ENCODE measurements around the gene CD74. TPM values are rescaled to one million over a fixed set of nuclear protein-coding genes. Genes with fewer than 3 reads are reported as not detected.

Gene CD74
- total RNA-seq, 1 experiment from 2014 or later, result 12.7 TPM

DNA sequence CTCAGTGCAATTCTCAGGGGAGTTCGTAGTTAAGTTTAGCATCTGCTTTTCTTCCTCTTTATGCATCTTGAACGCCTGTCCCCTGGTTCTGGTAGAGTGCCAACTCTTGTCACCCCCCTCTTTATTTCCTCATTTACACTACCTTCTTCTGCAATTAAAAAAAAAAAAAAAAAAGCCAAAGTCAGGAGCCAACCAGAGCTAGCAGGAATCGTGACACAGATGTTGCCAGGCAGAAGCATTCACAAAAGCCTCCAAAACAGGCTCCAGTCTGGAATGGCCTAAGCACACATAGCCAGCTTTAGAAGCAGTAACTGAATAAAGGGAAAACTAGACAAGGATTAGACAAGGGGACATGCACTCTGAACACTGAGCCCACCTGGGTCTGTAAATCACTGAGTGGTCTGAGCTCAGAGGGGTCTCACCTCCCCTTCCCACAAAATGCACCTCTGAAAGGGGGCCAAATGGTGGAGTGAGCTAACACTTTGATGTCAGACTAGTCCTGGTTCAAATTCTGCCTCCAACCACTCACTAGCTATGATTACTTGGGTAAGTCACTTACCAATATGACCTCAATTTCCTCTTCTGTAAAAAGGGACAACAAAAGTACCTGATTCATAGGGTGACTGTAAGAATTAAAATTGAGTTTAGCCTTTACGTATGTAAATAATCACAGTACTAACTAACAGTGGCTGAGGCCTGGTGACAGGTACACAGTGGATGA is 2.0 kb downstream of the CD74 start:
- H3K4me1 ChIP-seq (ENCODE audit: control insufficient read depth, insufficient read depth, low read length), result 0 out of 2 replicates have a peak, but pooled peaks cover 4% of the 10 kb centered on the region
- no peaks in the 10 kb centered on the region for H3K27me3 ChIP-seq (ENCODE audit: control insufficient read depth, insufficient read depth, low read length)
- DNase-seq (ENCODE audit: low read depth, low spot score) (peak; percentile 41), ATAC-seq (peak; percentile 68)
- in situ Hi-C loops (cut with HindIII; ENCODE audit: low pct_unique_long_range_greater_than_20kb, low sequenced_read_pairs), result no loop called here
- no TSS peak for BruUV-seq (replicated peaks)
- no peak overlapping the region for H3K27ac ChIP-seq (ENCODE audit: low read length)
- POLR2A ChIA-PET, result interaction anchor here (0.6 kb wide), 1 partner anchor 14 kb away, joined by 5 read pairs; no protein-coding TSS in a partner anchor
- intact Hi-C loops (cut with micrococcal nuclease; ENCODE audit: unreplicated experiment), result no loop called here
- TF ChIP-seq POLR2AphosphoS5 (IDR thresholded peaks at IDR 0.05; ENCODE audit: low read depth, low read length) (no peak), TCF7L2 (IDR thresholded peaks at IDR 0.05; ENCODE audit: low read depth, low read length) (no peak), SIN3A (IDR thresholded peaks at IDR 0.05; ENCODE audit: borderline replicate concordance, insufficient read depth, low read depth, low read length) (no peak)
- TF ChIP-seq, protein P1, sequence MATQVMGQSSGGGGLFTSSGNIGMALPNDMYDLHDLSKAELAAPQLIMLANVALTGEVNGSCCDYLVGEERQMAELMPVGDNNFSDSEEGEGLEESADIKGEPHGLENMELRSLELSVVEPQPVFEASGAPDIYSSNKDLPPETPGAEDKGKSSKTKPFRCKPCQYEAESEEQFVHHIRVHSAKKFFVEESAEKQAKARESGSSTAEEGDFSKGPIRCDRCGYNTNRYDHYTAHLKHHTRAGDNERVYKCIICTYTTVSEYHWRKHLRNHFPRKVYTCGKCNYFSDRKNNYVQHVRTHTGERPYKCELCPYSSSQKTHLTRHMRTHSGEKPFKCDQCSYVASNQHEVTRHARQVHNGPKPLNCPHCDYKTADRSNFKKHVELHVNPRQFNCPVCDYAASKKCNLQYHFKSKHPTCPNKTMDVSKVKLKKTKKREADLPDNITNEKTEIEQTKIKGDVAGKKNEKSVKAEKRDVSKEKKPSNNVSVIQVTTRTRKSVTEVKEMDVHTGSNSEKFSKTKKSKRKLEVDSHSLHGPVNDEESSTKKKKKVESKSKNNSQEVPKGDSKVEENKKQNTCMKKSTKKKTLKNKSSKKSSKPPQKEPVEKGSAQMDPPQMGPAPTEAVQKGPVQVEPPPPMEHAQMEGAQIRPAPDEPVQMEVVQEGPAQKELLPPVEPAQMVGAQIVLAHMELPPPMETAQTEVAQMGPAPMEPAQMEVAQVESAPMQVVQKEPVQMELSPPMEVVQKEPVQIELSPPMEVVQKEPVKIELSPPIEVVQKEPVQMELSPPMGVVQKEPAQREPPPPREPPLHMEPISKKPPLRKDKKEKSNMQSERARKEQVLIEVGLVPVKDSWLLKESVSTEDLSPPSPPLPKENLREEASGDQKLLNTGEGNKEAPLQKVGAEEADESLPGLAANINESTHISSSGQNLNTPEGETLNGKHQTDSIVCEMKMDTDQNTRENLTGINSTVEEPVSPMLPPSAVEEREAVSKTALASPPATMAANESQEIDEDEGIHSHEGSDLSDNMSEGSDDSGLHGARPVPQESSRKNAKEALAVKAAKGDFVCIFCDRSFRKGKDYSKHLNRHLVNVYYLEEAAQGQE (IDR thresholded peaks at IDR 0.05; ENCODE audit: insufficient read depth in 1 of 2, low read depth in 2 of 2, low read length in 1 of 2), result no peak
- CTCF ChIA-PET, result interaction anchor here (0.7 to 1.2 kb wide), 2 partner anchors 12 to 39 kb away, joined by 4 to 5 read pairs; no protein-coding TSS in a partner anchor
- no peak overlapping the region for H3K4me3 ChIP-seq (ENCODE audit: low read depth in 2 of 2, low read length in 2 of 2)
- H3K36me3 ChIP-seq (ENCODE audit: control insufficient read depth, insufficient read depth, low read length), result no peaks in the 10 kb centered on the region
- no peaks in the 10 kb centered on the region for H3K9me3 ChIP-seq (ENCODE audit: control insufficient read depth, insufficient read depth, low read depth, low read length)

DNA sequence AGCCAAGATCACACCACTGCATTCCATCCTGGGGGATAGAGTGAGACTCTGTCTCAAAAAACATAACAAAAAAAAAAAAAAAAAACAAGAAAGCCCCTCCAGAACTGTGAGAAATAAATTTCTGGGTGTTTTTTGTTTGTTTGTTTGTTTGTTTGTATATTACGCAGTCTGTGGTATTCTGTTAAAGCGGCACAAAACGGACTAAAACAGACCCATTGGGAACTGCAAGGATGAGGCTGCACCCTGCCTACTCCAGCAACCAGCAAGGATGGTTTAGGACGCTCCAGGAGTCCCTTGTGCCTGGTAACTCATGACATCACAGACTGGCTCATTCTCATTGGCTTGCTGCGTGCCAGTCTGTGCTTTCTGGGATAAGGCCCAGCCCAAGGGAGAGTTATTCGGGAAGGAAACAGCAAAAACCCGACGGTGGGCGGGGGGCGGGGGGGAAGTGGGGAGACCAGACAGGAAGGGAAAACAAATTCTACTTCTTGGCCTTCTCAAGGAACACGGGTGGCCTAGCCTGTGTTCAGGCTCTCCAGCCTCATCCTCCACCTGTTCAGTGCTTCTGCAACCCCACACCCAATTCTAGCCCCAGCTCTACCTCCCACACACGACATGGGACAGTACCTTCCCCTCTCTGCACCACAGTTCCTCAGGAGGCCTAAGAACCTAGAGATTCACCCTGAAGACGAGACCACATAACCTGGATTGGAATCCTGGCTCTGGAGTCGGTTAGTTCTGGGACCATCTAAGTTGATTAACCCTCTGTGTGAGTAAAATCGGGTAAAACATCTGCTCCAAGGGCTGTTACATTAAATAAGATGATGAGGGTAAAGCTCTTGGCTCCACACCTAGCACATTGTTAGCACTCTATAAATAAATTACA is 2.8 kb downstream of the CD74 start:
- no TSS peak for BruUV-seq (replicated peaks)
- peak; percentile 77 for DNase-seq (ENCODE audit: low read depth, low spot score)
- Histone ChIP-seq H3K27me3 (ENCODE audit: control insufficient read depth, insufficient read depth, low read length) (no peaks in the 10 kb centered on the region), H3K36me3 (ENCODE audit: control insufficient read depth, insufficient read depth, low read length) (no peaks in the 10 kb centered on the region), H3K9me3 (ENCODE audit: control insufficient read depth, insufficient read depth, low read depth, low read length) (no peaks in the 10 kb centered on the region), H3K27ac (ENCODE audit: low read length) (no peak overlapping the region), H3K4me3 (ENCODE audit: low read depth in 2 of 2, low read length in 2 of 2) (peak overlapping the region in 1 of 2 experiments; percentile 27; a peak in 1 of 4 replicates), H3K4me1 (ENCODE audit: control insufficient read depth, insufficient read depth, low read length) (0 out of 2 replicates have a peak, but pooled peaks cover 4% of the 10 kb centered on the region)
- intact Hi-C loops (cut with micrococcal nuclease; ENCODE audit: unreplicated experiment) (no loop called here), in situ Hi-C loops (cut with HindIII; ENCODE audit: low pct_unique_long_range_greater_than_20kb, low sequenced_read_pairs) (no loop called here)
- ChIA-PET POLR2A (no interaction called here), CTCF (interaction anchor here (1.2 kb wide), 1 partner anchor 12 kb away, joined by 4 read pairs; no protein-coding TSS in a partner anchor)
- TF ChIP-seq SIN3A (IDR thresholded peaks at IDR 0.05; ENCODE audit: borderline replicate concordance, insufficient read depth, low read depth, low read length) (no peak), POLR2AphosphoS5 (IDR thresholded peaks at IDR 0.05; ENCODE audit: low read depth, low read length) (no peak), TCF7L2 (IDR thresholded peaks at IDR 0.05; ENCODE audit: low read depth, low read length) (no peak)
- TF ChIP-seq, protein P2, sequence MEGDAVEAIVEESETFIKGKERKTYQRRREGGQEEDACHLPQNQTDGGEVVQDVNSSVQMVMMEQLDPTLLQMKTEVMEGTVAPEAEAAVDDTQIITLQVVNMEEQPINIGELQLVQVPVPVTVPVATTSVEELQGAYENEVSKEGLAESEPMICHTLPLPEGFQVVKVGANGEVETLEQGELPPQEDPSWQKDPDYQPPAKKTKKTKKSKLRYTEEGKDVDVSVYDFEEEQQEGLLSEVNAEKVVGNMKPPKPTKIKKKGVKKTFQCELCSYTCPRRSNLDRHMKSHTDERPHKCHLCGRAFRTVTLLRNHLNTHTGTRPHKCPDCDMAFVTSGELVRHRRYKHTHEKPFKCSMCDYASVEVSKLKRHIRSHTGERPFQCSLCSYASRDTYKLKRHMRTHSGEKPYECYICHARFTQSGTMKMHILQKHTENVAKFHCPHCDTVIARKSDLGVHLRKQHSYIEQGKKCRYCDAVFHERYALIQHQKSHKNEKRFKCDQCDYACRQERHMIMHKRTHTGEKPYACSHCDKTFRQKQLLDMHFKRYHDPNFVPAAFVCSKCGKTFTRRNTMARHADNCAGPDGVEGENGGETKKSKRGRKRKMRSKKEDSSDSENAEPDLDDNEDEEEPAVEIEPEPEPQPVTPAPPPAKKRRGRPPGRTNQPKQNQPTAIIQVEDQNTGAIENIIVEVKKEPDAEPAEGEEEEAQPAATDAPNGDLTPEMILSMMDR (IDR thresholded peaks at IDR 0.05), result no peak
- TF ChIP-seq, protein P1 (IDR thresholded peaks at IDR 0.05; ENCODE audit: insufficient read depth in 1 of 2, low read depth in 2 of 2, low read length in 1 of 2), result no peak
- ATAC-seq, result peak; percentile 96
